LNCAP (cell line): Measurements from ENCODE around the gene MYO1E.

ENCODE experiments used
- CTCF ChIP-seq: fragments of 450-650 bp; IDR thresholded peaks from 2 replicates; pipeline ENCODE4 v1.5.1; 2017; ENCODE audit warnings: mild to moderate bottlenecking

MYO1E gene

GRCh38 chr15:59176653-59177316 lies 195.9 kb downstream of the MYO1E start:
- no peak for TF ChIP-seq CTCF

GRCh38 chr15:59174835-59175831 lies 197.5 kb downstream of the MYO1E start:
- TF ChIP-seq CTCF: peak; percentile 74

GRCh38 chr15:59174151-59174834 lies 198.4 kb downstream of the MYO1E start:
- no peak for TF ChIP-seq CTCF

GRCh38 chr15:59173194-59173593 lies 199.5 kb downstream of the MYO1E start:
- TF ChIP-seq CTCF: no peak

GRCh38 chr15:59172289-59172901 lies 200.3 kb downstream of the MYO1E start:
- no peak for TF ChIP-seq CTCF

GRCh38 chr15:59171067-59171397 lies 201.6 kb downstream of the MYO1E start:
- no peak for TF ChIP-seq CTCF
